GM18519 (cell line): ENCODE measurements around the gene SPHK1.
"Not testable (repeated sequence)": the region's sequence is repeated elsewhere in the genome, so short reads cannot be mapped to it uniquely, and the experiment has no call there.

Experiments used
- ATAC-seq: cut with Tn5 transposase; IDR thresholded peaks from one replicate; pipeline ENCODE4 v1.9.1; 2021; ENCODE audit warnings: mild to moderate bottlenecking, moderate library complexity; ENCODE audit not compliant: unreplicated experiment, low FRiP score

SPHK1 gene

GRCh38 chr17:76384222-76384986 is at the start of gene SPHK1:
SPHK1 (plus strand) TSS chr17:76384609; CDS start chr17:76385645, 1,036 bp downstream.
- ATAC-seq: no peak

GRCh38 chr17:76335716-76336381 is 48.6 kb upstream of the SPHK1 start:
- ATAC-seq: no peak

GRCh38 chr17:76336756-76337412 is 47.5 kb upstream of the SPHK1 start:
- ATAC-seq: no peak

DNA sequence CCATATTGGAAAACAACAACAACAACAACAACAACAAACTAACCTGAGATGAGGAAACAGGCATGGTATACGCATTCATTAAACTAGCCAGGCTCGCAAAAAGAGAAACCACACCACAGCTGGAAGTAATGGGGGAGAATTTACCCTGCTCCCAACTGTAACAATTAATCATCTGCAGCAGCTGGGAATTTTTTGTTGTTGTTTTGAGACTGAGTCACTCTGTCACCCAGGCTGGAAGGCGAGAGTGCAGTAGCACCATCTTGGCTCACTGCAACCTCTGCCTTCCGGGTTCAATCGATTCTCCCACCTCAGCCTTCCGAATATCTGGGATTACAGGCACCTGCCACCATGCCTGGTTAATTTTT is 47.0 kb upstream of the SPHK1 start:
- no peak for ATAC-seq

DNA sequence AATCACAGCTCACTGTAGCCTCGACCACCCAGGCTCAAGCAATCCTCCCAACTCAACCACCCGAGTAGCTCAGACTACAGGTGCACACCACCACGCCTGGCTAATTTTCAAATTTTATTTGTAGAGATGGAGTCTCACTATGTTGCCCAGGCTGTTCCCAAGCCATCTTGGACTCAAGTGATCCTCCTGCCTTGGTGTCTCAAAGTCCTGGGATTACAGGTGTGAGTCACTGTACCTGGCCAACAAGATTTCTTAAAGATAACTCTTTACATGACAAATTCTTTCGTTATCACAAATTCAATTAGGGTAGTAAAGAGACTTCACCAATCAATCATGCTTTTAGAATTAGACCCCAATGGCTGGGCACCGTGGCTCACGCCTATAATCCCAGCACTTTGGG is 43.1 kb upstream of the SPHK1 start:
- no peak for ATAC-seq

DNA sequence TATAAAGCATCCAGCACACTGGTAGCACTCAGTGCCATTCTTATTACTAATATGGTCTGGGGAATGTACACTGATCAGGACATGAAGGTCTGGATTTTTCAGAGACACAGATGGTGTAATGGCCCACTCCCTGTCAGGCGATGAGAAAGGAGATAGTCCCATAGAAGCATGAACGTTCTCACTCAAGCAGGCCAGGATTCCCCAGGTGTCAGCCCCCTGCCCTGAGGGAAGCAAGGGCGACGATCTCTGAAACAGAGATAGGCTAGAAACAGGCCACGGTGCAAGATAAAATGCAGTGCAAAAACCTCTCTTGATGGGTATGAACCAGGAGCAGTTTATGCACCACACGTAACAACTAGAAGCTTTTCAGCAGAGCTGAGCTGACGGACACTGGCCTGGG is 41.3 kb upstream of the SPHK1 start:
- no peak for ATAC-seq

- no peak for ATAC-seq
These were observed 38.9 kb upstream of the SPHK1 start for GRCh38 chr17:76345377-76345974.

- ATAC-seq: not testable (repeated sequence)
These were observed 37.5 kb upstream of the SPHK1 start for GRCh38 chr17:76346936-76347335.

- ATAC-seq: no peak
These were observed 33.9 kb upstream of the SPHK1 start for GRCh38 chr17:76350463-76350862.

DNA sequence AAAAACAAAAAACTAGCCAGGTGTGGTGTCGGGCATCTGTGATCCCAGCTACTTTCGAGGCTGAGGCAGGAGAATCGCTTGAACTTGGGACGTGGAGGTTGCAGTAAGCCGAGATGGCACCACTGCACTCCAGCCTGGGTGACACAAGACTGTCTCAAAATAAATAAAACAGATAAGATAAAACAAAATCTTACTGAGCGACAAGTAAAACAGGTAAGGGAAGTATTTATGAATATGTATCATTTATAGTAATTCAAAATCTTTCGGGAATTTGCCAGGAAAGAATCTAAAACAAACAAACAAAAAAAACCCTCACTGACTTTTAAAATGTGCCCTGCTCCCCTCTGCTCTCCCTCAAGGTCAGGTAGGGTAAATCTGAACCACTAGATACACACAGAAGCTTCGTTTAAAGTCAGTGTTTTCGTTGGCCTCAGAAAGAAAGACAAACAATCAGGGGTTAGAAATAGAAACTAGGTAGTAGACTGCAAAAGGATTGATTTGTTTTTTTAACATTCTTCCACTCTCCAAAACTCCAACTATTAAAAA is 32.8 kb upstream of the SPHK1 start:
- ATAC-seq: no peak

DNA sequence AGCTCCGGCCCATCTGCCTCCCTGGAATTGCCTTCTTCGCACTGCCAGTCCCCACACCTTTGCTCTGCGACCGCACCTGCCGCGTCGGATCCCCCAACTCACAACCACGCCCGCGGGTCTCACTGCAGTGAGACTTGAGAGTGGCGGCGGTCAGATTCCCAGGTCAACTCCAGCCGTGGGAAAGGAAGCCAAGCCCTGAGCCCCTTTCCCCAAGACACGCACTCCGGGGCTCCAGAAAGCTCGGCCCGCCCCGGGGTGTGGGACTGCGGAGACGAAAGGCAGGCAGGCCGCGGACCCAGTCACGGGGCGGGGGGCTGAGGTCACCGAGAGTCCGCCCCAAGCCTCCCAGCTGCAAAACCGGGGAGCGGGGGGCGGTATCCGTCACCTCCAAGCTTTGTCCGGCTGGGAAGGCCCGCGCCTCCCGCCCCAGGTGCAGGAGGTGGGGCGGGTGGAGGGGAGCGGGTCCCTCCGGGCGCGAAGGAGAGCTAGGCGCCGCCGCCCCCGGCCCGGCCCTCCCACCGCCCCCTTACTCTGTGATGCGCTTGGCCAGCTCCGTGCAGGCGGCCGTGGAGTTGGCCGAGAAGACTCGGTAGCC is 31.3 kb upstream of the SPHK1 start:
- peak; percentile 5 for ATAC-seq

- ATAC-seq: peak; percentile 60
These were observed 30.7 kb upstream of the SPHK1 start, which contains the start of gene PRPSAP1 for GRCh38 chr17:76353599-76354316. PRPSAP1 (minus strand) TSS chr17:76353916; CDS start chr17:76353703, 213 bp downstream.

DNA sequence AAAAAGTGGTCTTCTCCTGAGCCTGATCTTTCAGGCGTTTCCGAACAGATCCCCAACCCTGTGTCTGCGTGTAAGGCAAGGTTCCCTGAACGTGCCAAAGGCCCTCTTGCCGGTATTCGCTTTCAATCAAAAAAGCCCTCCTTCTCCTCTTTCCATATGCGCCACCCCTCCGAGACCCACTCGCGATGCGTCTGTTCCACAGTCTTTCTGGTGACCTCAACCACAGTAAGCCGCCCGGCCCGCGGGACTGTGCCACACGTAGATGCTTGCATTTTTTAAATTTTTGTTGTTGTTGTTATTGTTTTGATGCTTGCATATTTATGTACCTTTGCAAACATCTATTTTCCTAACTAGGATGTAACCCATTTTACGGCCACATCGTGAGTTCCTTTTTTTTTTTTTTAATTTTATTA is 30.1 kb upstream of the SPHK1 start:
- no peak for ATAC-seq

- no peak for ATAC-seq
These were observed 29.6 kb upstream of the SPHK1 start for GRCh38 chr17:76354747-76355310.

- ATAC-seq: no peak
These were observed 27.5 kb upstream of the SPHK1 start for GRCh38 chr17:76356803-76357456.

- ATAC-seq: no peak
These were observed 26.7 kb upstream of the SPHK1 start for GRCh38 chr17:76357597-76358158.

DNA sequence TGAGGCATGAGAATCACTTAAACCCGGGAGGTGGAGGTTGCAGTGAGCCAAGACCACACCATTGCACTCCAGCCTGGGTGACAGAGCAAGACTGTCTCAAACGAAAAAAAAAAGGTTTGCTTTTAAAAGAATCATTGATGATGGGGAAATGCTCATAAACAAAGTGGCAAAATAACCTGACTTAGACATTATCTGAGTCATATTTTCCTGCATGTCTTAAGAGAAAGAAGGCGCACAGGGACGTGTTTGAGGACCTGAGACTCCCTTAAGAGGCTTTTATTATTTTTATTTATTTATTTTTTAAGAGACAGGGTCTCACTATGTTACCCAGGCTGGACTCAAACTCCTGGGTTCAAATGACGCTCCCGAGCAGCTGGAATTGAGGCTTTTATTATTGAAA is 25.0 kb upstream of the SPHK1 start:
- ATAC-seq: no peak

DNA sequence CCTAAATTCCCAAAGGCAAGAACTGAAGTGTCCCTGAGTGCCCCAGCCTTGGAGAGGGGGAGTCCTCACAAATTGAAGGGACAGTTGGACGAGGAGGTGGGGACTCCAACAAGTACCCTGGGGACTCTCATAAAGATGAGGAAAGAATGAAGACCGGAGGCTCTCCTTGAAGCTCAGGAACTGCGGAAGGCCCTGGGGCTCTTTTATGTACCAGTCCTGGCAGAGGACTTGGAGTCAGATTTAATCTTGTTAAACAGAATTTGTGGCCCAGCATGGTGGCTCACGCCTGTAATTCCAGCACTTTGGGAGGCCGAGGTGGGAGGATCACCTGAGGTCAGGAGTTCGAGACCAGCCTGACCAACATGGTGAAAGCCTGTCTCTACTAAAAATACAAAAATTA is 24.6 kb upstream of the SPHK1 start:
- not testable (repeated sequence) for ATAC-seq

GRCh38 chr17:76360461-76360860 is 23.9 kb upstream of the SPHK1 start:
- ATAC-seq: no peak
